ENCODE results near the gene RAB11FIP4.

- TF ChIP-seq CTCF (IDR thresholded peaks at IDR 0.05; ENCODE audit: insufficient read depth, low read length, poor library complexity, severe bottlenecking) (no peak), EZH2phosphoT487 (conservative IDR thresholded peaks at IDR 0.05; ENCODE audit: low read length) (no peak)
These were observed 57.1 kb downstream of the RAB11FIP4 start for GRCh38 chr17:31448467-31449077.
